GM18858 (cell line): ENCODE measurements around the gene HOTAIR.

Experiments used
- ATAC-seq: cut with Tn5 transposase; IDR thresholded peaks from one replicate; pipeline ENCODE4 v1.9.1; 2021; ENCODE audit not compliant: unreplicated experiment

Gene HOTAIR

GRCh38 chr12:54000116-54001114, 25.7 kb upstream of the HOTAIR start, which contains the start of gene HOXC9:
Gene HOXC9, plus strand, starts transcription at chr12:54000161. Its CDS starts 28 bp downstream, at chr12:54000189.
- ATAC-seq = no peak

GRCh38 chr12:53999559-54000115, 24.9 kb upstream of the HOTAIR start:
- no peak for ATAC-seq

GRCh38 chr12:53998900-53999236, 24.1 kb upstream of the HOTAIR start:
- no peak for ATAC-seq

GRCh38 chr12:53998110-53998899, 23.6 kb upstream of the HOTAIR start:
- no peak for ATAC-seq

- ATAC-seq = no peak
Measured at GRCh38 chr12:53997204-53998109, 22.7 kb upstream of the HOTAIR start.

- no peak for ATAC-seq
Measured at GRCh38 chr12:53996240-53997203, 21.8 kb upstream of the HOTAIR start.

- ATAC-seq = no peak
Measured at GRCh38 chr12:53995378-53996239, 20.9 kb upstream of the HOTAIR start.

- ATAC-seq = no peak
Measured at GRCh38 chr12:53995002-53995377, 20.2 kb upstream of the HOTAIR start.

GRCh38 chr12:53994264-53995001, 19.7 kb upstream of the HOTAIR start:
- ATAC-seq = no peak

- no peak for ATAC-seq
Measured at GRCh38 chr12:53994009-53994263, 19.2 kb upstream of the HOTAIR start.

GRCh38 chr12:53993162-53994008, 18.6 kb upstream of the HOTAIR start:
- no peak for ATAC-seq

- ATAC-seq = no peak
Measured at GRCh38 chr12:53992377-53992889, 17.7 kb upstream of the HOTAIR start.

- no peak for ATAC-seq
Measured at GRCh38 chr12:53991077-53991460, 16.3 kb upstream of the HOTAIR start.

GRCh38 chr12:53990311-53991076, 15.7 kb upstream of the HOTAIR start:
- ATAC-seq = no peak

- no peak for ATAC-seq
Measured at GRCh38 chr12:53989227-53990113, 14.7 kb upstream of the HOTAIR start.
